ENCODE data around the gene PXK.

Gene PXK

GRCh38 chr3:58353722-58354553 is 21.2 kb downstream of the PXK start:
- DNase-seq (ENCODE audit: low read depth): peak; percentile 26
- H3K4me3 ChIP-seq (ENCODE audit: control insufficient read depth, low read depth, low read length): no peak overlapping the region
- TF ChIP-seq CTCF (conservative IDR thresholded peaks at IDR 0.05; ENCODE audit: control insufficient read depth, insufficient read depth, low read depth, low read length): no peak

- TF ChIP-seq CTCF (conservative IDR thresholded peaks at IDR 0.05; ENCODE audit: control insufficient read depth, insufficient read depth, low read depth, low read length): no peak
- H3K4me3 ChIP-seq (ENCODE audit: control insufficient read depth, low read depth, low read length): no peak overlapping the region
- DNase-seq (ENCODE audit: low read depth): no peak
Measured at GRCh38 chr3:58355179-58355578, 22.5 kb downstream of the PXK start.

GRCh38 chr3:58356054-58356453 is 23.4 kb downstream of the PXK start:
- no peak overlapping the region for H3K4me3 ChIP-seq (ENCODE audit: control insufficient read depth, low read depth, low read length)
- TF ChIP-seq CTCF (conservative IDR thresholded peaks at IDR 0.05; ENCODE audit: control insufficient read depth, insufficient read depth, low read depth, low read length): no peak
- DNase-seq (ENCODE audit: low read depth): no peak

- no peak for DNase-seq (ENCODE audit: low read depth)
- H3K4me3 ChIP-seq (ENCODE audit: control insufficient read depth, low read depth, low read length): no peak overlapping the region
- TF ChIP-seq CTCF (conservative IDR thresholded peaks at IDR 0.05; ENCODE audit: control insufficient read depth, insufficient read depth, low read depth, low read length): no peak
Measured at GRCh38 chr3:58357402-58357801, 24.7 kb downstream of the PXK start.

- no peak for TF ChIP-seq CTCF (conservative IDR thresholded peaks at IDR 0.05; ENCODE audit: control insufficient read depth, insufficient read depth, low read depth, low read length)
- no peak for DNase-seq (ENCODE audit: low read depth)
- H3K4me3 ChIP-seq (ENCODE audit: control insufficient read depth, low read depth, low read length): no peak overlapping the region
Measured at GRCh38 chr3:58358092-58358491, 25.4 kb downstream of the PXK start.

- no peak for TF ChIP-seq CTCF (conservative IDR thresholded peaks at IDR 0.05; ENCODE audit: control insufficient read depth, insufficient read depth, low read depth, low read length)
Measured at GRCh38 chr3:58358808-58359207, 26.1 kb downstream of the PXK start.

More at GRCh38 chr3:58358808-58359207, 26.1 kb downstream of the PXK start:
- DNase-seq (ENCODE audit: low read depth): no peak
- no peak overlapping the region for H3K4me3 ChIP-seq (ENCODE audit: control insufficient read depth, low read depth, low read length)
